DMS 273 (cell line): Measurements from ENCODE around the gene ANKS1B.
"Not testable (repeated sequence)": the region's sequence is repeated elsewhere in the genome, so short reads cannot be mapped to it uniquely, and the experiment has no call there.

Source experiments
- DNase-seq: peaks from one replicate; lab custom pipeline; 2025; ENCODE audit not compliant: unreplicated experiment; lab: John Stamatoyannopoulos, UW

The ANKS1B gene

DNA sequence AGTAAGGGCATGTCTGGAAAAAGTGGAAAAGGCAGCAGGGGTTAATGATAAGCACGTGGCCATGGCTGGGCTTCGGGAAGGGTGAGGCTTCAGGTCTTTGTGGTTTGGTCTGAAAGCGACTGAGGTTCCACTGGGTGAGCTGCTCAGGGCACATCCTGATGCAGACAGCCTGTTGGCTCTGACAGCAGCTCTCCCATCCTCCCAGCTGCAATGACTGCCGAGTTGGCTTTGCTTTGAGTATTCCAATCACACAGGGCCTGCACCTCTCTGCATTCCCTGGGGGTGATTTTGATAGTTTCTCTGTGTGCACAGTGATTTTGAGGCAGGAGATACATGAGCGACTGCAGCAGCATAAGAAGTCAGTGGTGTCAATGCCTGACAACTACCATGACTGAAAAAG is 948.9 kb downstream of the ANKS1B start:
- no peak for DNase-seq

DNA sequence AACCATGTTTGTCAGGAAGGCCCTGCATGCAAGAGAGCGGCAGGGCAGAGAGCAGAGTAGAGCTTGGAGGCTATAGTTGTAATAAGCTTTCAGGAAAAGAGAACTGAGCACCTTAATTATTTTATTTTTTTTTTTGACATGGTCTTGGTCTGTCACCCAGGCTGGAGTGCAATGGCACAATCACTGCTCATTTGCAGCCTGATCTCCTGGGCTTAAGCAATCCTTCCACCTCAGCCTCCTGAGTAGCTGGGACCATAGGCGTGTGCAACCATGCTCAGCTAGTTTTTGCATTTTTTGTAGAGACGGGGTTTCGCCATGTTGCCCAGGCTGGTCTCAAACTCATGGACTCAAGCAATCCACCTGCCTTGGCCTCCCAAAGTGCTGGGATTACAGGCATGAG is 950.5 kb downstream of the ANKS1B start:
- not testable (repeated sequence) for DNase-seq

DNA sequence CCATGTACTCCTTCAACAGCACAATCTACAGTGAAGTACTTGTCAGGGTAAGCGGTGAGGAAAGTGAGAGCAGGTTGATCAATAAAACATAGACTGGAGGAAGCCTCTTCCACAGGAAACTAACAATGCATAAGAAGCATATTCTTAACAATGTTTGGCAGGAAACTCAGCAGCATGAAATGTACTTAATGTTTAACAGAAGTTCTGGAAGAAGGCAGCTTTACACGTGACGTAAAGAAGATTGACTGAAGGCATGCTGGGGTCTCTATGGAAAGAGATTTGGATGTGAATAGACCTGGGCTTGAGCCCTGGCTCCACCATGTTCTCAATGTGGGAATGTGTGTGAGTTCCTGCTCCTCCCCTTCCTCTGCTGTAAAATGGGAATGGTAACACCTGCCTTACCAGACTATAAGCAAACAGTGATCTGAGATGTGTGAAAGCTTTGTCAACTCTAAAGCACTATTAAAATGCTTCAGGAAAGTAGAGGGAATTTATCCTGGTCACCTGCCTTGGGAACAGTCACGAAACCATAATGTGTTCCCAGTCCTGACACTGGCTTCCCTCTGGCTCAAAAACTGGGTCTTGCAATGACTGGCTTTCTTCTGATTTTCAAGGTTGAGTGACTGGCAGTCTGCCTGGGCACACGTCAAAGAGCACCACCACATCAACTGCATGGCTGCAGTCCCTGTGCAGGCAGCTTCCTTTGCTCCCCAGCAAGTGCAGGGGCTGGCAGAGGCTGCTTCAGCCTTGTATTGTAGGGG is 955.0 kb downstream of the ANKS1B start:
- no peak for DNase-seq

DNA sequence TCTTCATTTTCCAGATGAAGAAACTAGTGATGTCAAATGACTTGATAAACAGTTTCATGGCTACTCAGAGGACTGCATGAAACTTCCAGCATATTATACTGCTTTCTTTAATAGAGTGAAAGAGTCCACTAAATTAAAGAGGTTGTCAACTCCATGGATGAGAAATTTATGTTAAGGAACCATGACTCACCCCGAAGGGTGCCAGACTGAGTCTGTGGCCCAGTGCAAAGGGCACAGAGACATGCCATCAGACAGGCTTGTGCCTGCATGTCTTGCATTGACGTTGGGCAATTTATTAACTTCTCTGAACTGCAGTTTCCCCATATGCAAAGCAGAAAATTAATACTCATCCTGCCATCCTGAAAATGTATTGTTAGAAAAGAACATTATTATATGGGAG is 957.3 kb downstream of the ANKS1B start:
- no peak for DNase-seq

DNA sequence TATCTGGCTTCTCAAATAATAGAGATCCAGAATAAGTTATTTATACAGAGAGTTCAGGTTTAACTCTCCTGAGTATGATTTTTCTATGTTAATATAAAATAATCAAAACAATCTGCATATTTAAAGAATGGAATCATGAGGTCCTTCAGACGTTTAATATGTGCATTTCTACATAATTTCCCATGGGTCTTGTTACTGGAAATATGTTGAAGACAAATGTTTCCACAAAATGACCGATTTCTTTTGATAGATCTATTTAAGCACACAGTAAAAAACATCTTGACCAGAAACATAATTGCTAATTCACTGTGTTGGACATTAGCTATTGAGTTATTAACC is 957.7 kb downstream of the ANKS1B start:
- no peak for DNase-seq

DNA sequence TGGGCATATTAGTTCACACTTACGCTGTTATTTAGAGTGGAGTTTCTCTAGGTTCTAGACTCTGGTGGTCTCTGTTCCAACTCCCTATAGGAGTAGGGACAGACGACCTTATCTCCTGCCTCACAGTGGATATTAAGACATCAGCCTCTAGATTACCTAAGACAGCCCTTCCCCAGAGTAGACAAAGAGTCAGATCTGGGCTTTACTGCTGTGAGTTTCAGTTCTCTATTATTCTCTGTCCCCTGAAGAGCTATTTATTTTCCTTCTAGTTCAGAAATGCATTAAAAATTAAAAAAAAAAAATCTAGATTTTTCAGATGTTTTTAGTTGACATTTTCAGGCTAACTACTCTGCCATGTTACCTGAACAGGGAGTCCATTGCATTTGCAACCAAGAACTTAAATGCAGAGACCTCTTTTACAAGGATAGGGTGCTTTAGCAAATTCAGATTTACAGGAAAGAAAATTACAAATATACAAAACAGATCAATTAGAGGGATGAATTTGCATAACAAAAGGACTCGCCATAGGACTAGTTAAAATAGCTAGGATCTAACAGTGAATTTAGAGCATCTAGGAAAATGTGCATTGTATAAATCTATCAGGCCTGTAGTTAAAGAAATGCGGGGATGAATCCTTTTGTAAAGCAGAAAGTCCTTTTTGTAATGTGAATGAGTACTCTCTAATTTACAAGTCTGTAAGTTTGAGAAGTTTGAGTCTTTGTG is 958.2 kb downstream of the ANKS1B start:
- DNase-seq, result no peak

DNA sequence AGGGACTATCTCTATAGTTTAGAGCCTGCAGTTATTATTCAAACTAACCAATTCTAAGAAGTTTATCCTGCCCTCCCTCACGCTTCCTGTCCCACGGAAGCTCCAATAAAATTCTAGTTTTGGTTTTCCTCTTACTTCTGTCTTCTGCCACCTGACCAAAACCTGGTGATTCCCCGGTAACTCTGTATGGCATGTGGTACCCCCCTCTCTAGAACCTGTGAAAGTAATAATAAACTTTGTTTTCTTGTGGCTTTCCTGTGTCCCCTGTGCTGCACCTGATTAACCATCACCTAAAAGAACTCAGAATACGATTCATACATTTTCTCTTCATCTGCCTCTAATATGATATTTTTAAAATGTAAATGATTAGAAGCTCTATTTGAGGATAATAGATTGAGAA is 959.9 kb downstream of the ANKS1B start:
- DNase-seq, result no peak

DNA sequence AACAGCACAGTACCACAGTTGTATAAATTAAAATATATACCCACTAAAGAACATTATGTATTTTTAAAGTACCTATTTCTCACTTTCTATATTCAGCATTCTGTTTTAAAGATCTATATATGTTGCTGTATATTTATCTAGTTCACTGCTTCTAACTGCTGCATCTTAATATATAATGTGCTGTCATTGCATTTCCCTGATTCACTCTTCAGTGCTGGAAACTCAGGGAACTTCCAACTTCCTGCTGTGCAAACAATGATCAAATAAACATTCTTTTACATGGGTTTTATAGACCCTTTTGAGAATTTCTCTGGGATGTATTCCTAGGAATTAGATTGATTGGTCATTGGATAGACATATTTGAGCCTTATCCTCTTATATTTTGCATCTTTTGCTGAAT is 960.5 kb downstream of the ANKS1B start:
- no peak for DNase-seq

DNA sequence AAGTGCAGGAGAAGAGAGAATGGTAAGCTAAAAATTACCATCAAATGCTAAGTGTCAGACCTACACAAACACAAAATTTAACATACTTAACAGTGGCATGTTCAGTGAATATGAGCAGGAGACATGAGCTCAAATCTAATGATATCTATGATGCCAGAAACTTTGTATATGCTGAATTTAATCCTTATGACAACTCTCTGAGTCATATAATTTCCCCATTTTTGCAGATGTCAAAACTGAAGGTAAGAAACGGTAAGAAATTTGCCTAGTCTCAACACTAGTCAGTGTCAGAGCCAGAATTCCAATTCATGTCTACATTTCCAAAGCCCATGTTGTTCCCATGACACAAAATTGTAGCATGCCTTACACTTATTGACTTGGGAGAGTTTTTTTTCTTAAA is 963.9 kb downstream of the ANKS1B start:
- no peak for DNase-seq

DNA sequence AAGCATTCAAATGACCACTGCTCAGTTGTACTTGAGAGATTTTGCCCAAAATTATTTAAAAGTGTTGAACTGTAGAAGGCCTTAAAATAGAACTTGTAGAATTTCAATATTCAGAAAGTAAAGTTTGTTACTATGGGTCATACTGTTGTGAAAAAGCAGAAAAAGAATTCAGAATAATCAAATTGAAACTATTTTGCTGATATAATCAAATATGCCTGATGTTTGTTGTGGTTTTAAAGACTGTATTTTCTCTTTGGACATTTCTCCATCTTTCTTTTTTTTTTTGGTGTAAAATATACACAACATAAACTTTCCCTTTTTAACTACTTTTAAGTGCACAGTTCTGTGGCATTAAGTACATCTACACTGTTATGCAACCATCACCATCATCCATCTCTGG is 964.9 kb downstream of the ANKS1B start:
- DNase-seq, result no peak

DNA sequence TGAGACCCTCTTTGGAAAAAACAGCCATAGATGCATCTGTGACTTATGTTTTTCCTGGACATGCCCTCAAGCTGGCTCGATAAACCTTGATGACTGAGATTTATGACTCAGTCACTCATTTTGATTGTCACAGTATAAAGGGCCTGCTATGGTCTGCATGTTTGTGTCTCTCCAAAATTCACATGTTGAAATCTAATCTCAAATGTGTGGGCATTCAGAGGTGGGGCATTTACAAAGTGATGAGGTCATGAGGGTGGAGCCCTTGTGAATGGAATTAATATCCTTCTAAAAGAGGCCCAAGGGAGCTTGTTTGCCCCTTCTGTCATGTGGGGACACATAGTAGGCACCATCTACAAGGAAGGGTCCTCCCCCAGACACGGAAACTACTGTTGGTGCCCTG is 966.8 kb downstream of the ANKS1B start:
- no peak for DNase-seq

DNA sequence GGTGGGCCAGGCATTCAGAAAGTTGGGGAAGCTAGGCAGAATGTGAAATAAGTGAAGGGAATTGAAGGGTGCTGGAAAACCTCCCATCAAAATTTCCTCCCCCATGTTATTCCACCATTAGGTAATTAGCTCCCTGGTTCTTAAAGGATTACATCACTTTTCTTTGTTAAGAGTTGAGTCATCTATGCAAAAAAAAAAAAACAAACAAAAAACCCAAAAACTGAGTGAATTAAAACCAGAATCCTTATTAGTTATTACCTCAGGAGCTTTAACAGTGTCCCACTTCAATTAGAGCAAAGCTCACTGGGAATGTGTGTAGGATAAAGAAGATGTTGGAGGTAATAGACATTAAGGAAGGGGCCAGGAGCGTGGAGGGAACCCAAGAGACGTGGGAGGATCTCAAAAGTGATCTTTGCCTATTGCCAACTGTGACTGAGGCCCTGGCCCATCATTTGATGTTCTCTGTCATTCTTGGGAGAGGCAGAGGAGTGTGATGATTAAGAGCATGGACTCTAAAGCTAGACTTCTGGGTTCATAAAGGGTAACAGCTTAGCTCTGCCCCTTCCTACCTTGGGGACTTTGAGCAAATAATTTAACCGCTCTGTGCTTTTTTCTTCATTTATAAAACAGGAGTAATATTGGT is 975.0 kb downstream of the ANKS1B start:
- no peak for DNase-seq

DNA sequence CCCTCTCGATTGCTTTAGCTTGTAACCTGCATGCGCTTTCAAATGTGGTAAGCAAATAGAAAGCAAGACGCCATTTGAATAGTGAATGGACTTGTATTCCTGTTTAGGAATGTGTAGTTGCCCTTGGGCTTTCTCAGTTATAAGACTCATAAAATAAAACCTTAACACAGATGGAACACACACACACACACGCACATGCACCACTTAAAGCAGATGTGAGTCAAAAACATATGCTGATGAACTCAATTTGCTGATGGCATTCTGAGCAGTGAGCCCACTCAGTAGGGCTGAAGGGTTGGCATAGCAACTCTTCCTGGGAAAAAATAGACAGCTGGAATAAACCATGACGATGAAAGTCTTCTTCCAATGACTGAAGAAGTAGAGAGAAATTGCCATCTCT is 979.1 kb downstream of the ANKS1B start:
- peak; percentile 7 for DNase-seq

DNA sequence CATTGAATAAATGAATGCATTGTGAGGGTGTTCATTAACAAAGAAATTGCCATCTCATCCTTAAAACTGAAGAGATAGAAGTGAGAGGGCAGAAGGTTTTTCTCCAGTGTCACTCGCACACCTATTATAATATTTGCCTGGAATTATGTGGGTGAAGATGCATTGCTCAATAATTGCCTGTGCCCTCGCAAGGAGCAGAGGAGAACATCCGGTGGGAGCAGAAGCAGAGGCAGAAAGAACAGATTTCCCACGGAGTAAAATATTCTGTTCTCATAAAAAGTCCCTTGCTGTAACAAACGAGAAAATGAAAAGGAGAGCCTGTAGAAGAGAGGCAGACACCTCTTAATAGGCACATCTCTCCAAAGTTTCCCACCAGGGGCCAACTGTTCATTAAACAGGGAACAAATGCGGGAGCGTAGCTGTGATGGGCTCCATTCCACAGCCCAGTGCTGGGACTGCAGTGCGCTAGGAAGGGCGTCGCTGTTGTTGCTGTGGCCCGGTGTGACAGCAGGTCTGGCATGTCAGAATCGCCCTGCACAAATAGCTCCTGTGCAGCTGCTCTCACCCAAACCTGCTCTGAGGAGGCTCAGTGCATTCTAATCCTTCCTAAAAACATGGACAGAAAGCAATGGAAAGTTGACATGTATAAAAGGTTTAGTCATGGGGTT is 979.8 kb downstream of the ANKS1B start:
- no peak for DNase-seq

DNA sequence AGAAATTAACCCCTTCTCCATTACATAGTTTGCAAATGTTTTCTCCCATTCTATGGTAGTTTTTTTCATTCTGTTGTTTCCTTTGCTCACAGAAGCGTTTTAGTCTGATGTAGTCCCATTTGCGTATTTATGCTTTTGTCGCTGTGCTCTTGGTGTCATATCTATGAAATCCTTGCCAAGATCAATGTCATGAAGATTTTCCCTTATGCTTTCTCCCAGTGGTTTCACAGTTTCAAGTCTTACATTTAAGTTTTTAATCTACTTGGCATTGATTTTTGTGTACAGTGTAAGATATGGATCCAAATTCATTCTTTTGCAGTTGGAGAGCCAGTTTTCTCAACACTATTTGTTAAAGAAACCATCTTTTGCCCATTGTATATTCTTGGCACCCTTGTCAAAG is 982.0 kb downstream of the ANKS1B start:
- no peak for DNase-seq

DNA sequence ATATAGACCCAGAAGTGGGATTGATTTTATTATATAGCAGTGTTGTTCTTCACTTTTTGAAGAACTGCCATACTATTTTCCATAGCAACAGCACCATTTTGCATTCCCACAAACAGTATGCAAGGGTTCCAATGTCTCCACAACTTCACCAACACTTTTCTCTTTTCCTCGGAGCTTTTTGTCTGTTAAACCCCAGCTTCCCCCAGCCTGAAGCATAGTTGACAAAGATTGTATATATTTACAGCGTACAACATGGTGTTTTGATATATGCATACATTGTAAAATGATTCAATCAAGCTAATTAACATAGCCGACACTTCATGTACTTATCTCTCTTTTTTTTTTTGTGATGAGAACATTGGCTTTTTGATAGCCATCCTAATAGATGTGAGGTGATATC is 982.6 kb downstream of the ANKS1B start:
- DNase-seq, result no peak

DNA sequence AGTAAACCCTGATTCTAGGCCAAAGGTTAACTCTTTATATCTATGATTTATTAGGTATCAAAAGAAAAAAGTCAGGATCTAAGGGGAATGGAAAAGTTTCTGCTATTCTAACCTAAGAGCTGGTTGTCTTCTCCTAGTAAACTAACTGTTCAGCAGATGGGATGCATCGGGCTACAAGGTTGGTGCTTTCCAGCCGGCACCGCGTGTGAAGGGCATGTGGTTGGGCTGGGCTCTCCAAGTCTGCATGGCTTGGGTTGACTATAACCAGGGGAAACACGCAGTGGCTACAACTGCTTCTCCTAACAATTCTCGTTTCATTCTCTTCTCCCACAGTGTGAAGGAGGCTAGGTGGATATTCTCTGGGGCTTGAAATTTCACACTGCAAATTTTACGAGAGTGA is 985.2 kb downstream of the ANKS1B start:
- DNase-seq, result no peak

DNA sequence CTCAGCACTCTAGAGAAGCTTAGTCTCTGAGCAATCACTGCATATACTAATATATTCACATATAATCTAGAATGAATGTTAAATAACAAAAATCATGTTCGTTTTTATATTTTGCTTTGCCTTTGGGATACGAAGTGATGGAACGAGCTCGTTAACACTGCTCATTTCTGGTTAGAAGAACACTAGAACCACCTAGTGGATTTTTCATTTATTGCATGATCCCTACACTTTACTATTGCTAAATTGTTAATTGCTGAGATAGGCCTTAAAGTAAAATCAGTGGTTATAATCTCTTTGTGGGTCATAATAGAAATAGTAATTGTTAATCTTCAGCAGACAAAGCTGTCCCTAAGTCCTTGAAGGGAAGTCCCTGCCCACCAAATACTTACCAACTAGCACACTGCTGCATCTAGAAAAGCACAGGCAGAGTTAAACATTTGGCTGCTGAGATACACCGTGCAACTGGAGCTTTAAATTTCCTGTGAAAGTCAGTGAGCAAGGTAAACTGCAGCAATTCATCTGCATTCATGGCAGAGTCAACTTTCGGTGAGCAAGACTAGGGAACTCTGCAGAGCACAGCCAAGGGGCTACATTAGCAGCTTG is 985.9 kb downstream of the ANKS1B start:
- DNase-seq, result peak; percentile 67

DNA sequence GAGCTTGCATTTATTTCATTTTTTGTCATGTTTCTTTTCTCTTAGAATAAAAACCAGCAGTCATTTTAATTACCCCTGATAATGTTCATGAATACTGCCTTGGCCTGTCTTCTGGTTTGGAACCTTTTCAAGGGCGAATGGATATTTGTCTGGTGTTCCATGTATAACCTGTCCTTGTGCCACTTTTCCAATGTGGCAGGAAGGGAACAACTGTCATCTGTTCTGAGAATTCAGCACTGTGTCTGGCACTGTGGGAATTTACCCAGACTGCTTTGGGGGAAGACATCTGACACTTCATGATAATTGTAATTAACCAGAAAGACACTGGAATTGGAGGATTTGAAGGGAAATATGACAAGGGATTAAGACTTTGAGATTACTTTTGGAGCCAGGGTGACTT is 986.8 kb downstream of the ANKS1B start:
- DNase-seq, result no peak

DNA sequence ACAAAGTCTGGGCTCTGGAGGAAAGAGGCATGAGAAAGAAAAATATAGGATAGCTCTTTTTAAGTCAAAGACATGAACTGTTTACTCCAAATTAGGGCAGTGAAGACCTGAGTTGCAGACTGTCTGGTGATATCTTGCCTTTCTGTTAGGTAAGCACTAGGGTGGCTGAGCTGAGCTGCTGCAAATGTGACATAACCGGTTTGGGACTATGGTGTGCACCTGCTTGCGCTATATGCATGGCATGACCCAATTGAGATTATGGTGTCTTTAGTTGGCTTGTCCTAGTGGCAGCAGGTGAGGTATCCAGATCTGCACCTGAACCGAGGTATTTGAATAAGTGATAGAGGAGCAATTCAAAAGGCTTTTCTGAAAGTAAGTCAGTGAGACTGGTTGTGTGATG is 994.1 kb downstream of the ANKS1B start:
- no peak for DNase-seq

DNA sequence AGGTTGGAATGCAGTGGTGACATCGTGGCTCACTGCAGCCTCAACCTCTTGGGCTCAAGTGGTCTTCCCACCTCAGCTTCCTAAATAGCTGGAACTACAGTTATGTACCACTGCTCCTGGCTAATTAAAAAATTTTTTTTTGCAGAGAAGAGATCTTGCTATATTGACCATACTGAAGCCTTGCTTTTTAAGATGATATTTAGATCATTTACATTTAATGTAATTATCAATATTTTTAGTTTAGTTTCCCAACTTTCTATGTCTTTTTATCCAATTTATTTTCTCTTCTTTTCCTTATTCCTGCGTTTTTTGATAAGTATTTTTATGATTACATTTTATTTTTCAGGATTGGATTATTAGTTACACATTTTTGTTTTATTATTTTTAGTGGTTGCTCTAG is 999.6 kb downstream of the ANKS1B start:
- DNase-seq, result no peak
